GM12878 (cell line): ENCODE measurements around the gene PRKN. TPM values are rescaled to one million over a fixed set of nuclear protein-coding genes. Genes with fewer than 3 reads are reported as not detected.

Experiments used
- ATAC-seq: fragments of 200-7000 bp; cut with Tn5 transposase; 3 replicates; pipeline ENCODE4 v1.9.1; 2020; ENCODE audit warnings: mild to moderate bottlenecking, moderate library complexity
- BruUV-seq: library from RNA; stranded (reverse); fragments of 400-500 nt; replicated peaks from 2 replicates; lab custom pipeline; 2021; lab: Mats Ljungman, UMichigan
- CTCF ChIA-PET: fragments of 300-600 bp; sonication (Branson Sonifier 250); formaldehyde crosslinking; extraction: SDS; loops from one replicate; lab custom pipeline; 2021; ENCODE audit warnings: inconsistent platforms; lab: Yijun Ruan, JAX
- POLR2A ChIA-PET: fragments of 350-600 bp; formaldehyde crosslinking; extraction: SDS; loops from one replicate; lab custom pipeline; 2021; ENCODE audit warnings: inconsistent platforms; lab: Charles Lee
- RAD21 ChIA-PET: fragments of 300-600 bp; sonication (Branson Sonifier 250); formaldehyde crosslinking; loops from one replicate; lab custom pipeline; 2023; ENCODE audit warnings: antibody characterized with exemption; ENCODE audit not compliant: unreplicated experiment; lab: Charles Lee
- SMC1A ChIA-PET: fragments of 300-600 bp; sonication (Branson Sonifier 250); formaldehyde crosslinking; loops from one replicate; lab custom pipeline; 2023; ENCODE audit not compliant: unreplicated experiment, uncharacterized antibody; lab: Charles Lee
- DNase-seq: peaks from one replicate; pipeline ENCODE4 v3.0.0-alpha.2; 2011; ENCODE audit warnings: low read depth, low spot score
- FAIRE-seq: peaks from 3 replicates; lab custom pipeline; 2011; peaks lifted over from hg19 to GRCh38; lab: Jason Lieb, UNC
- H2AFZ ChIP-seq: 2 replicates; pipeline ENCODE4 v1.6.0; 2011; ENCODE audit warnings: low read depth, low read length, control low read depth; ENCODE audit not compliant: control insufficient read depth
- H3K27ac ChIP-seq: 2 replicates; pipeline ENCODE4 v1.5.1; 2011; ENCODE audit warnings: control low read depth; ENCODE audit not compliant: control insufficient read depth, insufficient read depth
- H3K27me3 ChIP-seq, 2 experiments: replicated peaks in 1 of 2; 2 replicates each; pipeline versions ENCODE4 v1.6.0 to v1.6.1; 2011; ENCODE audit warnings: low read length in 1 of 2; ENCODE audit not compliant: control insufficient read depth in 2 of 2, insufficient read depth in 2 of 2
- H3K36me3 ChIP-seq, 2 experiments: 2 replicates each; pipeline ENCODE4 v1.5.1; 2011; ENCODE audit warnings: low read length in 1 of 2; ENCODE audit not compliant: control insufficient read depth in 2 of 2, insufficient read depth in 2 of 2
- H3K4me1 ChIP-seq: 2 replicates; pipeline ENCODE4 v1.6.1; 2011; ENCODE audit warnings: mild to moderate bottlenecking, low read length, moderate library complexity, mixed read lengths; ENCODE audit not compliant: control insufficient read depth, insufficient read depth
- H3K4me2 ChIP-seq: 2 replicates; pipeline ENCODE4 v1.6.0; 2011; ENCODE audit warnings: control low read depth; ENCODE audit not compliant: control insufficient read depth, insufficient read depth
- H3K4me3 ChIP-seq: fragments of 200-600 bp; sonication (generic); 2 replicates; pipeline ENCODE4 v1.5.1; 2016
- H3K79me2 ChIP-seq: 2 replicates; pipeline ENCODE4 v1.6.0; 2011; ENCODE audit warnings: low read length; ENCODE audit not compliant: control insufficient read depth, insufficient read depth
- H3K9ac ChIP-seq: 2 replicates; pipeline ENCODE4 v1.8.0; 2011; ENCODE audit warnings: low read length, control low read depth, mixed read lengths; ENCODE audit not compliant: control insufficient read depth, insufficient read depth
- H3K9me3 ChIP-seq: replicated peaks from 3 replicates; pipeline ENCODE4 v1.5.1; 2011; ENCODE audit warnings: mild to moderate bottlenecking, low read length; ENCODE audit not compliant: control insufficient read depth, insufficient read depth
- H4K20me1 ChIP-seq: 2 replicates; pipeline ENCODE4 v1.6.0; 2011; ENCODE audit not compliant: control insufficient read depth, insufficient read depth
- ATF3 ChIP-seq: IDR thresholded peaks from 2 replicates; pipeline ENCODE4 v1.6.1; 2011; ENCODE audit warnings: low read depth, mild to moderate bottlenecking, low read length, moderate library complexity, borderline replicate concordance; ENCODE audit errors: extremely low read depth
- ESRRA ChIP-seq: IDR thresholded peaks from 2 replicates; pipeline ENCODE4 v1.6.1; 2012; ENCODE audit warnings: mild to moderate bottlenecking, low read length, improper control_type of control experiment
- FOS ChIP-seq: IDR thresholded peaks from 3 replicates; pipeline ENCODE4 v1.6.1; 2011; ENCODE audit warnings: borderline replicate concordance; ENCODE audit not compliant: insufficient read length; ENCODE audit errors: extremely low read depth
- JUND ChIP-seq: IDR thresholded peaks from 2 replicates; pipeline ENCODE4 v1.6.1; 2012; ENCODE audit warnings: low read depth, mild to moderate bottlenecking, low read length, improper control_type of control experiment, moderate library complexity
- MXI1 ChIP-seq: fragments of 150-350 bp; IDR thresholded peaks from 2 replicates; pipeline ENCODE4 v1.6.1; 2011; ENCODE audit warnings: low read depth, mild to moderate bottlenecking, inconsistent platforms, low read length, improper control_type of control experiment
- NR2F1 ChIP-seq: fragments of 450-650 bp; conservative IDR thresholded peaks from 2 replicates; pipeline ENCODE4 v1.6.1; 2017; ENCODE audit warnings: mild to moderate bottlenecking
- PML ChIP-seq: IDR thresholded peaks from 2 replicates; pipeline ENCODE4 v1.6.1; 2012; ENCODE audit warnings: low read length, inconsistent platforms
- RBBP5 ChIP-seq: fragments of 200-600 bp; sonication (generic); conservative IDR thresholded peaks from 2 replicates; pipeline ENCODE4 v1.6.1; 2016
- SREBF2 ChIP-seq: IDR thresholded peaks from 2 replicates; pipeline ENCODE4 v1.6.1; 2012; ENCODE audit warnings: mild to moderate bottlenecking, low read length
- SRF ChIP-seq, 2 experiments: IDR thresholded peaks; 2 replicates each; pipeline ENCODE4 v1.6.1; 2011; ENCODE audit warnings: low read depth in 2 of 2, low read length in 2 of 2, mild to moderate bottlenecking in 1 of 2, moderate library complexity in 1 of 2
- STAT3 ChIP-seq: IDR thresholded peaks from 2 replicates; pipeline ENCODE4 v1.6.1; 2011; ENCODE audit warnings: low read depth, low read length, improper control_type of control experiment
- SUZ12 ChIP-seq: fragments of 200-600 bp; sonication (generic); IDR thresholded peaks from one replicate; pipeline ENCODE4 v1.6.1; 2018; ENCODE audit warnings: antibody characterized with exemption, mild to moderate bottlenecking; ENCODE audit not compliant: unreplicated experiment
- ZNF207 ChIP-seq: fragments of 450-650 bp; IDR thresholded peaks from 2 replicates; pipeline ENCODE4 v1.6.1; 2014; ENCODE audit warnings: antibody characterized with exemption, mild to moderate bottlenecking, borderline replicate concordance
- ZNF24 ChIP-seq: fragments of 450-650 bp; IDR thresholded peaks from 2 replicates; pipeline ENCODE4 v1.6.1; 2017; ENCODE audit warnings: antibody characterized with exemption, mild to moderate bottlenecking
- ZSCAN29 ChIP-seq: fragments of 450-650 bp; IDR thresholded peaks from 2 replicates; pipeline ENCODE4 v1.6.1; 2017; ENCODE audit warnings: mild to moderate bottlenecking, moderate library complexity
- WGBS: methylation state at CpG from one replicate; pipeline ENCODE4 v1.1.6; 2016; ENCODE audit warnings: low lambda C conversion rate; ENCODE audit not compliant: insufficient replicate concordance, insufficient coverage; ENCODE audit errors: missing lambda C conversion rate; 5-methylcytosine and 5-hydroxymethylcytosine counted together
- in situ Hi-C: fragments of 300-500 bp; cut with MboI; formaldehyde crosslinking; loops from 9 replicates; pipeline ENCODE4 v1.14.3; 2018; ENCODE audit warnings: mixed read lengths
- intact Hi-C: fragments of 100-400 bp; cut with micrococcal nuclease; formaldehyde crosslinking; loops from one replicate; pipeline ENCODE4 v1.14.2; 2022; ENCODE audit not compliant: unreplicated experiment
- polyA plus RNA-seq, 11 experiments: library from polyadenylated mRNA; depleted of rRNA in 4 of 11; unstranded in 6 of 11; stranded (reverse) in 5 of 11; fragments of >200 nt; fragmentation: Nextera tagmentation in 4 of 11; fragmentation: Illumina TruSeq in 1 of 11; extraction: Ambion mirVana in 4 of 11; extraction: Trizol in 1 of 11; gene quantifications; 1 replicate in 1 of 11; 2 replicates in 10 of 11; pipeline versions ENCODE4 v1.2.1 to v1.2.3, GENCODE V29; 2011 to 2016; ENCODE audit warnings: inconsistent platforms in 2 of 11, missing spikeins in 2 of 11, low read depth in 1 of 11
- total RNA-seq, 4 experiments: library from RNA; depleted of rRNA in 3 of 4; stranded (reverse); fragments of >200 nt in 3 of 4; fragmentation: Illumina TruSeq in 1 of 4; extraction: Trizol in 1 of 4; gene quantifications; 2 replicates each; pipeline versions ENCODE4 v1.2.1 to v1.2.3, GENCODE V29; 2013 to 2021

The PRKN gene
- total and polyA plus RNA-seq, 10 of the 15 experiments (the other 5 are each of a cell fraction or from before 2014, with no cell fraction given), result 0.06 to 0.09 TPM; not detected in 8

- no peak overlapping the region for H3K4me2 ChIP-seq
- SMC1A ChIA-PET, result no interaction called here
- WGBS, result 52% methylated on average over 7 of the region's 7 CpGs
- no TSS peak for BruUV-seq
- ATAC-seq (no peak), FAIRE-seq (no peak), DNase-seq (no peak)
- no peak overlapping the region for H3K27ac ChIP-seq
- no peak overlapping the region for H3K4me3 ChIP-seq
- POLR2A ChIA-PET, result no interaction called here
- H3K27me3 ChIP-seq, result no peaks in the 10 kb centered on the region
- no peaks in the 10 kb centered on the region for H3K4me1 ChIP-seq
- H2AFZ ChIP-seq, result no peak overlapping the region
- in situ Hi-C loops, result no loop called here
- CTCF ChIA-PET, result no interaction called here
- RAD21 ChIA-PET, result no interaction called here
- H3K9me3 ChIP-seq, result no peaks in the 10 kb centered on the region
- intact Hi-C loops, result no loop called here
- H3K79me2 ChIP-seq, result no peaks in the 10 kb centered on the region
- TF ChIP-seq NR2F1 (no peak), ZNF207 (no peak), RBBP5 (no peak), SREBF2 (no peak), ZNF24 (no peak), SRF (IDR thresholded peaks at IDR 0.05; ENCODE audit: low read depth in 2 of 2, low read length in 2 of 2) (no peak), ATF3 (no peak), ZSCAN29 (no peak), STAT3 (no peak), JUND (no peak), FOS (no peak), MXI1 (no peak), ESRRA (no peak), SUZ12 (no peak), PML (no peak)
- H3K9ac ChIP-seq, result no peak overlapping the region
- no peaks in the 10 kb centered on the region for H3K36me3 ChIP-seq
- no peaks in the 10 kb centered on the region for H4K20me1 ChIP-seq
Observed at GRCh38 chr6:162053084-162053483, 674.5 kb downstream of the PRKN start.
